Smooth muscle cell (in vitro differentiated cells): Measurements from ENCODE around the gene NKX2-8. TPM values are rescaled to one million over a fixed set of nuclear protein-coding genes. Genes with fewer than 3 reads are reported as not detected.

Experiments
- DNase-seq: peaks from one replicate; lab custom pipeline; 2025; ENCODE audit not compliant: unreplicated experiment; lab: John Stamatoyannopoulos, UW
- H2AFZ ChIP-seq: fragments of 200-600 bp; sonication (generic); 2 replicates; pipeline ENCODE4 v1.6.0; 2016; ENCODE audit warnings: antibody characterized with exemption, low read depth, mild to moderate bottlenecking
- H3F3A ChIP-seq: fragments of 200-600 bp; sonication (generic); 2 replicates; pipeline ENCODE4 v1.6.0; 2017; ENCODE audit warnings: antibody characterized with exemption, low read depth
- H3K27ac ChIP-seq: fragments of 200-600 bp; sonication (generic); 2 replicates; pipeline ENCODE4 v1.5.1; 2016; ENCODE audit warnings: low read depth, mild to moderate bottlenecking
- H3K27me3 ChIP-seq: fragments of 200-600 bp; sonication (generic); 2 replicates; pipeline ENCODE4 v1.6.1; 2016; ENCODE audit warnings: low read depth, mild to moderate bottlenecking
- H3K36me3 ChIP-seq: fragments of 200-600 bp; sonication (generic); 2 replicates; pipeline ENCODE4 v1.5.1; 2016; ENCODE audit warnings: low read depth
- H3K4me1 ChIP-seq: fragments of 200-600 bp; sonication (generic); 2 replicates; pipeline ENCODE4 v1.5.1; 2016; ENCODE audit warnings: low read depth
- H3K4me2 ChIP-seq: fragments of 200-600 bp; sonication (generic); 2 replicates; pipeline ENCODE4 v1.6.0; 2016; ENCODE audit warnings: mild to moderate bottlenecking
- H3K4me3 ChIP-seq: fragments of 200-600 bp; sonication (generic); 2 replicates; pipeline ENCODE4 v1.5.1; 2016; ENCODE audit warnings: mild to moderate bottlenecking
- H3K79me2 ChIP-seq: fragments of 200-600 bp; sonication (generic); 2 replicates; pipeline ENCODE4 v1.6.0; 2016; ENCODE audit warnings: low read depth, mild to moderate bottlenecking
- H3K9ac ChIP-seq: fragments of 200-600 bp; sonication (generic); 2 replicates; pipeline ENCODE4 v1.6.0; 2016; ENCODE audit warnings: low read depth
- H3K9me3 ChIP-seq: fragments of 200-600 bp; sonication (generic); replicated peaks from 2 replicates; pipeline ENCODE4 v1.5.1; 2016; ENCODE audit warnings: low read depth
- H4K20me1 ChIP-seq: fragments of 200-600 bp; sonication (generic); 2 replicates; pipeline ENCODE4 v1.6.0; 2016; ENCODE audit warnings: low read depth
- CTCF ChIP-seq: fragments of 200-600 bp; sonication (generic); IDR thresholded peaks from 2 replicates; pipeline ENCODE4 v1.5.1; 2017; ENCODE audit warnings: borderline replicate concordance, mild to moderate bottlenecking, antibody characterized with exemption; ENCODE audit not compliant: insufficient read depth, poor library complexity, severe bottlenecking
- WGBS: methylation state at CpG from one replicate; pipeline ENCODE4 v1.1.7; 2016; ENCODE audit warnings: low lambda C conversion rate; 5-methylcytosine and 5-hydroxymethylcytosine counted together
- polyA plus RNA-seq: library from polyadenylated mRNA; unstranded; fragments of >200 nt; fragmentation: Nextera tagmentation; extraction: Ambion mirVana; gene quantifications from 2 replicates; pipeline ENCODE4 v1.2.1, GENCODE V29; 2016
- total RNA-seq: library from RNA; depleted of rRNA; stranded (reverse); fragments of >200 nt; gene quantifications from 2 replicates; pipeline ENCODE4 v1.2.3, GENCODE V29; 2014

The NKX2-8 gene
- total and polyA plus RNA-seq, 2 experiments from 2014 or later = not detected

GRCh38 chr14:36580141-36580855 is 2.1 kb downstream of the NKX2-8 start:
- Histone ChIP-seq H2AFZ (no peak overlapping the region), H3K36me3 (no peaks in the 10 kb centered on the region), H3K27ac (no peak overlapping the region), H3K27me3 (peaks cover 100% of the 10 kb centered on the region), H3K9me3 (no peaks in the 10 kb centered on the region), H3F3A (no peaks in the 10 kb centered on the region), H3K4me1 (peaks cover 14% of the 10 kb centered on the region), H3K79me2 (no peaks in the 10 kb centered on the region), H3K9ac (no peak overlapping the region), H4K20me1 (no peaks in the 10 kb centered on the region), H3K4me2 (peak overlapping the region; percentile 93), H3K4me3 (peak overlapping the region; percentile 48)
- DNase-seq = no peak
- no peak for TF ChIP-seq CTCF
- WGBS = 4% methylated on average over 47 of the region's 51 CpGs

GRCh38 chr14:36579573-36580140 is 2.8 kb downstream of the NKX2-8 start:
- Histone ChIP-seq H3K9me3 (no peaks in the 10 kb centered on the region), H3F3A (no peaks in the 10 kb centered on the region), H3K27ac (no peak overlapping the region), H2AFZ (no peak overlapping the region), H3K79me2 (no peaks in the 10 kb centered on the region), H3K27me3 (peaks cover 100% of the 10 kb centered on the region), H3K4me1 (peaks cover 14% of the 10 kb centered on the region), H3K36me3 (no peaks in the 10 kb centered on the region), H4K20me1 (no peaks in the 10 kb centered on the region), H3K4me3 (no peak overlapping the region), H3K4me2 (no peak overlapping the region), H3K9ac (no peak overlapping the region)
- TF ChIP-seq CTCF = no peak
- DNase-seq = no peak
- 4% methylated on average over 22 of the region's 22 CpGs for WGBS

- H3K4me2 ChIP-seq = no peak overlapping the region
- H3K27ac ChIP-seq = no peak overlapping the region
- WGBS = 33% methylated on average over 4 of the region's 4 CpGs
- H3K9ac ChIP-seq = no peak overlapping the region
- H2AFZ ChIP-seq = no peak overlapping the region
- TF ChIP-seq CTCF = no peak
- H3K9me3 ChIP-seq = no peaks in the 10 kb centered on the region
- H3K4me3 ChIP-seq = no peak overlapping the region
- H3K27me3 ChIP-seq = peaks cover 100% of the 10 kb centered on the region
- no peak for DNase-seq
- H3F3A ChIP-seq = no peaks in the 10 kb centered on the region
- H3K4me1 ChIP-seq = peaks cover 14% of the 10 kb centered on the region
- no peaks in the 10 kb centered on the region for H4K20me1 ChIP-seq
- H3K79me2 ChIP-seq = no peaks in the 10 kb centered on the region
- H3K36me3 ChIP-seq = no peaks in the 10 kb centered on the region
These were observed 3.3 kb downstream of the NKX2-8 start for GRCh38 chr14:36579001-36579555.
